GM12891 (cell line): ENCODE data around the gene LEMD2.

Experiments
- POLR2A ChIP-seq: IDR thresholded peaks from 2 replicates; pipeline ENCODE4 v1.6.1; 2011; ENCODE audit warnings: low read depth, low read length, control low read depth
- POLR2AphosphoS5 ChIP-seq: IDR thresholded peaks from 2 replicates; pipeline ENCODE4 v1.6.1; 2011; ENCODE audit warnings: low read depth, low read length, control low read depth
- POU2F2 ChIP-seq: IDR thresholded peaks from 2 replicates; pipeline ENCODE4 v1.6.1; 2011; ENCODE audit warnings: low read depth, mild to moderate bottlenecking, control low read depth, low read length, moderate library complexity
- TAF1 ChIP-seq: IDR thresholded peaks from 2 replicates; pipeline ENCODE4 v1.6.1; 2011; ENCODE audit warnings: low read depth, low read length, control low read depth

- TF ChIP-seq POLR2A: no peak
- no peak for TF ChIP-seq POLR2AphosphoS5
- TF ChIP-seq TAF1: no peak
- no peak for TF ChIP-seq POU2F2
These were observed 31.0 kb downstream of the LEMD2 start for GRCh38 chr6:33757906-33758305.
